GM21529 (cell line): ENCODE data around the gene RELCH.

Experiments
- ATAC-seq: cut with Tn5 transposase; IDR thresholded peaks from one replicate; pipeline ENCODE4 v1.9.1; 2021; ENCODE audit not compliant: unreplicated experiment

The RELCH gene

DNA sequence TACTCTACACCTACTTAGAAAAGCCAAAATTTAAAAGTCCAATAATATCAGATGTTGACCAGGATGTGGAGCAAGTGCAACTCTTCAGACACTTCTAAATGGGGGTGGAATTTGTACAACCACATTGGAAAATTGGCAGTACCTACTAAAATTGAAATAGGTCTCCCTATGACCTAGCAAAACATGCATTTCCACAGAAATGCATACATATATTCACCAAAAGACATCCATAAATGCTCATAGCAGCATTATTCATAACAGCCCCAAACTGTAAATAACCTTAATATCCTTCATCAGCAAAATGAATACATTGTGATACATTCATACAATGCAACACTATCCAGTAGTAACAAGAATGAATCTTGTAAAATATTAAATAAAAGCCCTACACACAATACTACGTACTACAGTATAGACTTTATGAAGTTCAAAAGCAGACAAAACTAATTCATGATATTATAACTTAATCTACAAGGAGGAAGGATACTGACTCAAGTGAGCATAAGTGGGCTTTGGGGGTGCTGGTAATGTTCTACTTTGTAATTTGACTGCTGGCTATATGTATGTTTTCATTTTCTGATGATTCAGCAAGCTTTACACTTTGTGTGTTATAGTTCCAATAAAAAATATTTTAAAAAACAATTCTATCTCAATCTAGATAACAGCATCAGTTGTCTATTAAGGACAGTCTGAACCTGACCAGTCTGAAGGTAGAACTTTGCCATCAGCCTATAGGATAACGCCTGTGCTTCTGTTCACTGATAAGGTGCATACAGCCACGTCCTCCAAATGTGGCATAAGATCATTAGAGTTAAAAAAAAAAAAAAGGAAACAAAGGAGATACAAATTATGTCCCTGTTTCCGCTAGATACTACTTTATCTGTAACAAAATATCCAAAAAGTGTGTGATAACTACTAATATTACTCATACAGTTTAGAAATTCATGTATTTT lies 131.4 kb downstream of the RELCH start:
- ATAC-seq = no peak

DNA sequence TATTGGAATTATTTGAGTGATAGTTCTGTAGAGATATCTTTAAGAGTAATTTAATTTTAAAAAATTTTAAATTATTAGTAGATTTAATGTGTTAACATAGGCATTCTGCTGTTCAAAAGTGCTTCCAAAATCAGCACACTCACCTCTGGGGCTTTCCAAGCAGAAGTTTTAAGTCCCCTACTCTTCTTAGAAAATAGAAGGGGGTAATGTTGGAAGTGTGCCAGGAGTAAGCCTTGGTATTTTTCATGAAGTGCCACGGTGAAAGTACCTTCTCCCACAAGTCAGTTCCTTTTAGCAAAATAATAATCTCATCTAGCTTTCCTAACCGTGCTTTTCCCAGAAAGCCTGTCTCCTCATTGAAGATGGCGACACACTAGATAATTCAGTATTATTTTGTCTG lies 134.1 kb downstream of the RELCH start:
- no peak for ATAC-seq

DNA sequence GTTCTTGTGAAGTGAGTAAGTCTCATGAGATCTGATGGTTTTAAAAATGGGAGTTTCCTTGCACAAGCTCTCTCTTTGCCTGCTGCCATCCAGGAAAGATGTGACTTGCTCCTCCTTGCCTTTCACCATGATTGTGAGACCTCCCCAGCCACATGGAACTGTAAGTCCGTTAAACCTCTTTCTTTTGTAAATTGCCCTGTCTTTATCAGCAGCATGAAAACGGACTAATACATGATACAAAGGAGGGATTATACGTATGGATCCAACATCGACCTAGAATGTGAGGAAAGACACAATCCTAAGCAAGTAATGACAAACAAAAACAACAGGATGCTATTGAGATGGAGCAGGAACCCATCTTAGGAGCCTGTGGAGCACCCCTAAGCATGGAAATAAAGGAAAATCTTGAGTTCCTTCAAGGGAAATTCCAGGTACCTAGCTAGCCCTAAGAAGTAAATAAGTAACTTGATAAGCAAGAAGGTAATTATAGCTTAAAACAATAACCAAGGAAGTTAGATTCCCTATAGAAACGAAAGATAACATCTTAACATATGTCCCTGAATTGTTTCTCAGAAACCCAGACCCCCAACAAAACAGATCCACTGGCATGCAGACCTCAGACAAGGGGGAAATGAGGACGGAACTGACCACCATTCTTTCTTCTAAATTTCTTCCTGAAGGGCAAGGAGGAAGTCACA lies 136.6 kb downstream of the RELCH start:
- ATAC-seq = no peak

GRCh38 chr18:62324181-62324828 lies 137.2 kb downstream of the RELCH start:
- ATAC-seq = no peak

DNA sequence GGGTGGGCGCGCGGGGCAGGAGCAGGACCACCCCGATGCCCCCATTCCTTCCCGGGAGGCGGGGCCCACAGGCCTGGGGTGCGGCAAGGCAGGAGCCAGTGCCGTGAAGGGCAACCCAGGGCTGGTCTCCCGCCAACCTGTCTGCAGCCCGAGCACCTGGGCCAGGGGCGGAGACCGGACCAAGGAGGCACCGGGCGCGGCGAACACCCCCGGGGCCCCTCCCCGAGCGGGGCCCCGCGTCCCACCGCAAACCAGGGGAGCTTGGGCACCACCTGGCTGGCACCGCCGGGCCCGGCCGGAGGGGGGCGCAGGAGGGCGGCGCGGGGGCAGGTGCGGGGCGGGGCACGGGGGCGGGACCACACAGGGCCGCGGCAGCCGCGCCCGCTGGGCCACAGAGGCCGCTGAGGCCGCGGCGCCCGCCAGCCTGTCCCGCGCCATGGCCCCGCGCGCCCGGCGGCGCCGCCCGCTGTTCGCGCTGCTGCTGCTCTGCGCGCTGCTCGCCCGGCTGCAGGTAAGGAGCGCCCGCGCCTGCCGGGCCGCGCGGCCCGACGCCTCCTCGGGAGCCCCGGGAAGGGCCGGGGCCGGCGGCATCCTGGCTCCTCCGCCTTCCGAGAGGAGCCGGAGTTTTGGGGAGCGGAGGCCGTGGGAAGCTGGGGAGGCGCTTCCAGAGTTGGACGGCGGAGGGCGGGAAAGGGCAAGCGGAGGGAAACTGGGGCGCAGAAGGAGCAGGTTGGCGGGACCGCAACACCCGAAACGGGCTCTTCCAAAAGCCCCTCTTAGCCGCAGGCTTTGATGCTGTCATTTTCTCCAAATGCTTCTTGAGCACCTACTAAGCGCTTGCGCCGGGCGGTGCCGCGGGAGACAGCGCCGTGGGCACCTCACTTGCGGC lies 138.1 kb downstream of the RELCH start, which contains the start of gene TNFRSF11A:
TSS of gene TNFRSF11A (plus strand) at position 394 of the 889 bp plus-strand sequence. CDS start at position 437, 43 bp downstream.
- peak; percentile 67 for ATAC-seq

DNA sequence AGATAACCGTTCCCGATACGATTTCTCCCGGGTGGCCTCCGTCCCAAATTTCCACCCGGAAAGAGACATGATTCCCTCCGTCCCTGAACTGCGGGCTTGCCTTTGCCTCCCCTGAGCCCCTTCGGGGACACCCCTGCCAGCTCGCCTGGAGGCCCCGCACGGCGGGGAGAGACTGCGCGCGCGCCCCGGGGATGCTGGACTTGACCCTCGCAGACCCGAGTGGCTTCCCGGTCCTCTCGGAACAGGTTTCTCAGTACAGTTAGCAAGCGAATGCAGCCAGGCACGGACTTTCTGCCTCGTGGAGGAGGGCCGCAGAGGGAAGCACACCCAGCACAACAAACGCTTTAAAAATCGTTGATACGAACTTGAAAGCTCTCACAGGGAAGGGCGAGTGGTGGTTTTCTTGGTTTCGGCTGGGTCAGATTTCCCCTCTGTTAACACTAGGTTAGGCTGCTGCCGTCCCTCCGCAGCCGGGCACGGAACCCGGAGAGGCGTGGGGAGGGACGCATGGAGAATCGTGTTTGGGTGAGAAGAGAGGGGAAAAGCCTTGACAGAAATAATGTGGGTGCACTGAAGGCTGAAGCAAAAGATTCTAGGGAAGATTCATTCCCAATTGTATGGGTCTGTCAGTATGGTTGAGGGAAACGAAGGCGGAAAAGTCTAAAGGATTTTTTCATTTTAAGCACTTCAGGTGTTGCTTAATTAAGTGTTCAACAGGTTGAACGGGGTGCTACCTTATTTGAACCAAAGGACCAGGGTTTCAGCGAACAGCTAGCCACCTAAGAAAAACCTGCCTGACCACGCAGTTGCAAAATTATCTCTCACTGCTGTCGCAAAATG lies 139.0 kb downstream of the RELCH start:
- ATAC-seq = peak; percentile 34

GRCh38 chr18:62326646-62327348 lies 139.7 kb downstream of the RELCH start:
- ATAC-seq = no peak

DNA sequence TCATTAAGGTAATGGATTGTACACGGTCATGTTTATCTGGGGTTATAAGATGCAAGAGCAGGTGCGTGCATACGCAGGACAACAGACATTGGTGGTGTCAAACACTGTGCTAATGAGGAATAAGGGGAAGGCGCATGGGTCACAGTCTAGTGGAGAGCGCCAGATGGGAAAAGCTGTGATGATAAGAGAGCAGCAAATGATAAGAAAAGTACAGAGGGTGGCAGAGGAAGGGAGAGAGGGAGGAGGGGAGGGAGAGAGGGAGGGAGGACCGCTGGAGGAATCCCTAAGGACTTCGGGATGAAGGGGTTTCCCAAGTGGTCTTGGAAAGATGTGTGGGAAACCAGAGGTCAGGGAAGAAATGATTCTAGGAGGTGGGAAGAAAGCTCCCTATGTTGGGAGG lies 140.9 kb downstream of the RELCH start:
- ATAC-seq = no peak

- ATAC-seq = no peak
These were observed 141.8 kb downstream of the RELCH start for GRCh38 chr18:62328586-62329525.

DNA sequence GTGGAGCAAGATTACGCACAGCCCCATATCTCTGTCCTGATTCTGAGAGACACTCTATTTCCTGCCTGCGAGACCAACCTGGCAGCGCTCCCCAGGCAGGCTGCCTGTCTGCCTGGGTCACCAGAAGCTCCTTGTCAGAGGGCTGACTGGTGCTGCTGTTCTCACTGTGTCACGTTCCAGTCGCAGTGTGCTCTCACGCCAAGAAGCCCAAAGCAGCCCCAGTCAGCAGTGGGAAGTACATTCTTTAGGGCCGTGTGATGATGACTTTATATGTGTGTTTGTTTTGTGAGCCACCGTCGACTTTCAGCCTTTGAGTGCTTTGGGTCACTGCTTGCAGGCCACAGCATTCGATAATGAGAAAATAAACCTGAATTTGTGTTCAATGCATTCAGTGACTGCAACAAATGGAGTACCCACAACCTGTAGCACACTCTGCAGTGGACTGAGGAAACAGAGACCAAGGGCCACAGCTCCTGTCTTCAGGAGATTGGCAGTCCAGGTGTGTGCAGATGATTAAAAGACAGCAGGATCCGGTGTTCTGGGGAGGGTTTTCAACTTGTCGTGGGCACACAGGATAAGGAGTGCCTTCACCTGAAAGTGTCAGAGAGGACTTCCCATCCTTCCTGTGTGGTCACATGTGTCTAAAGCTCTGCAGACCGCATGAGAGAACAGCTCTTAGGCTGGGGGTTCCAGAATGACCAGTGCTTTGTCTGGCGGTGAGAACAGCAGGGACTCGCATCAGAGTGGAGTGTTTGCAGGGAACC lies 142.8 kb downstream of the RELCH start:
- ATAC-seq = no peak

DNA sequence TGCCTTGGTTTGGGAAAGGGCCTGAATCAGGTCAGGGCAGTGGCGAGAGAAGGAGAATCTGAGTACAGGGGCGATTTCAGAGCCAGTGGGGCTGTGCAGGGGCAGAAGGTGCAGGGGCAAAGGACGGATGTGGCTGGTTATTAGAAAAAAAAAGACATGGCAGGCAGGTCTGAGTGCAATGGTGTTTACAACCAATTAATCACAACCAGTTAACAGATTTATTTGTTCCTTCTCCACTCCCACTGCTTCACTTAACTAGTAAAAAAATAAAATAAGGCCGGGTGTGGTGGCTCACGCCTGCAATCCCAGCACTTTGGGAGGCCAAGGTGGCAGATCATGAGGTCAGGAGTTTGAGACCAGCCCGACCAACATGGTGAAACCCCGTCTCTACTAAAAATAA lies 143.6 kb downstream of the RELCH start:
- ATAC-seq = no peak

GRCh38 chr18:62331581-62332356 lies 144.7 kb downstream of the RELCH start:
- ATAC-seq = no peak

GRCh38 chr18:62332431-62332830 lies 145.4 kb downstream of the RELCH start:
- no peak for ATAC-seq

DNA sequence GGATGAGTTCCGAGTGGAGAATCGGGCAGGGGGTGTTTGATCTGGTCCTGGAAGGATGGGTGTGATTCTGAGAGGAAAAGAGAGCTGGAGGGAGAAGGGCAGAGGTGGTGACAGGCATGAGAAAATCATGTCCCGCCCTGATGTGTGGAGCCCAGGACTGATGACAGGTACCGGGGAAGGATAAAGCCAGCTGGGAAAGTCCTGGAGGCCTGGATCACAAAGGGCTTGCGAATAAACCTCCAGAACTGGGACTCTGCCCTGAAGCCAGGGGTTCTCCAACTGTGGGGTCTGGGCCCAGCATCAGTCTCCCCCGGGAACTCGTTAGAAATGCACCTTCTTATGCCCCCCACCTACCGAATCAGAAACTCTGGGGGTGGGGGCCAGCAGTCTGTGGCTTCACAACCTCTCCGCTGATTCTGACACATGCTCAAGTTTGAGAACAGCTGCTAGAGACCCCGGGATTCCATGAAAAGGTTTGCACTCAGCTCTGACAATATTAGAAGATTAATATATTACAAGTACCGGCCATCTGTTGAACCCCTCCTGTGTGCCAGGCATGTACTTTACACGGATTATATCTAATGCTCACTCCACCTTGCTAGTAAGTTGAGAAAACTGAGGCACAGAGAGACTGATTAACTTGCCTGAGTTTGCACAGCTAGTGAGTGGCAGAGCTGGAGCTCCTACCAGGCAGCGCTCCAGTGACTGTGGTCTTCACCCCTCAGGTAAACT lies 146.1 kb downstream of the RELCH start:
- ATAC-seq = no peak

- ATAC-seq = no peak
These were observed 147.1 kb downstream of the RELCH start for GRCh38 chr18:62334120-62334519.

GRCh38 chr18:62335494-62335893 lies 148.4 kb downstream of the RELCH start:
- no peak for ATAC-seq
